GM13977 (cell line): ENCODE measurements around the gene ZNF148.
A peak's percentile ranks its signal among the peaks of the same experiment; 100 is the strongest.

ENCODE experiments used
- DNase-seq: peaks from one replicate; pipeline ENCODE4 v3.0.0; 2012; ENCODE audit warnings: low spot score
- in situ Hi-C: fragments of 300-500 bp; cut with MboI; formaldehyde crosslinking; loops from one replicate; pipeline ENCODE4 v1.12.0; 2022; ENCODE audit warnings: low sequenced_read_pairs, low pct_unique_long_range_greater_than_20kb, mixed read lengths, inconsistent platforms; ENCODE audit not compliant: unreplicated experiment
- TF ChIP-seq, protein P1 (sequence below): IDR thresholded peaks from 2 replicates; pipeline ENCODE4 v1.5.1; 2012; ENCODE audit warnings: mild to moderate bottlenecking, control low read depth; ENCODE audit not compliant: insufficient read depth; ENCODE audit errors: extremely low read depth, missing control alignments

ZNF148 gene

DNA sequence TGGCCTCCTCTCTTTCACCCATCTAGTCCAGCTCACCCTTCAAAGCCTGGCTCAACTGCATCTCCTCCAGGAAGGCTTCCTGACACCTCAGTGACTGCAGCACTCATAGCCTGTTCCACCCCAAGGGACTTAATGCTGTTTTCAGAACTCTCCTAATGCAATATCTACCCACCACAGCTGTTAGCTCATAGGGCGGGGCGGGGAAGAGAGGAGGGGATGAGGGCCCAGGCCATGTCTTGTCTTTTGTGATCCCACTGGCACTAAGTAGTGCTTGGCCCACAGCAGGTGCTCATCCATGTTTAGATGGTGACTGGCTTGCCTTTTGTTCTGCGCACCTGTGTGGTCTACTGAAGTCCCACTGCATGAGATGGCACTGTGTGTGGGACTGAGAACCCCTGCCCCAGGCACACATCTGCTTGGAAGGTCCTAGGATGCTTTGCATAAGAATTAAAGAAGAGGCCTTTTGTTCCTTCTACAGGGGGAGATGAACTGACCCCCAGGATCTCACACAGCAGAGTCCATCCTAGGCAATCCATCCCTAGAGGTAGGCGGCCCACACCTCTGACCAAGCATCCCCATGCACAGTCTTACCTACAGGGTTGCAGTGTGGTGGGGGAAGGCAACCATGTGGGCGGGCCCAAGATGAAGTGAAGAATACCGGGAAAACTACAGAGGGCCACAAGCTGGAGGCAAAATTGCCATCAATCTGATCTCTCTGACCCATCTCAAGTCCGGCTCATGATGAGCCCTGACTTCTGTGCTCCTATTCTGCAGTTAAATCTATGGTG is 185.6 kb downstream of the ZNF148 start:
- in situ Hi-C loops: no loop called here
- no peak for DNase-seq
- TF ChIP-seq, protein P1, sequence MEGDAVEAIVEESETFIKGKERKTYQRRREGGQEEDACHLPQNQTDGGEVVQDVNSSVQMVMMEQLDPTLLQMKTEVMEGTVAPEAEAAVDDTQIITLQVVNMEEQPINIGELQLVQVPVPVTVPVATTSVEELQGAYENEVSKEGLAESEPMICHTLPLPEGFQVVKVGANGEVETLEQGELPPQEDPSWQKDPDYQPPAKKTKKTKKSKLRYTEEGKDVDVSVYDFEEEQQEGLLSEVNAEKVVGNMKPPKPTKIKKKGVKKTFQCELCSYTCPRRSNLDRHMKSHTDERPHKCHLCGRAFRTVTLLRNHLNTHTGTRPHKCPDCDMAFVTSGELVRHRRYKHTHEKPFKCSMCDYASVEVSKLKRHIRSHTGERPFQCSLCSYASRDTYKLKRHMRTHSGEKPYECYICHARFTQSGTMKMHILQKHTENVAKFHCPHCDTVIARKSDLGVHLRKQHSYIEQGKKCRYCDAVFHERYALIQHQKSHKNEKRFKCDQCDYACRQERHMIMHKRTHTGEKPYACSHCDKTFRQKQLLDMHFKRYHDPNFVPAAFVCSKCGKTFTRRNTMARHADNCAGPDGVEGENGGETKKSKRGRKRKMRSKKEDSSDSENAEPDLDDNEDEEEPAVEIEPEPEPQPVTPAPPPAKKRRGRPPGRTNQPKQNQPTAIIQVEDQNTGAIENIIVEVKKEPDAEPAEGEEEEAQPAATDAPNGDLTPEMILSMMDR: no peak

DNA sequence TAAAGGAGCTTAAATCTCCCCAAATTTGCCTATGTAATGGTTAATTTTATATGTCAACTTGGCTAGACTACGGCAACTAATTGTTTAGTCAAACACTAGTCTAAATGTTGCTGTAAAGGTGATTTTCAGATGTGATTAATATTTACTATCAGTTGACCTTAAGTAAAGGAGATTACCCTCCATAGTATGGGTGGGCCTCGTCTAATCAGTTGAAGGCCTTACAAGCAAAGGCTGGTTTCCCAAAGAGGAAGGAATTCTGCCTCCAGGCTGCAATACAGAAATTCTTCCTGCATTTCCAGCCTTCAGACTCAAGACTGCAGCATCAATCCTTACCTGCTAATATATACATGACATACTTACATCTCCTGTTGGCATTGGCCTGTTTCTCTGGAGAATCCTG is 186.2 kb downstream of the ZNF148 start:
- TF ChIP-seq, protein P1: no peak
- no peak for DNase-seq
- in situ Hi-C loops: no loop called here

DNA sequence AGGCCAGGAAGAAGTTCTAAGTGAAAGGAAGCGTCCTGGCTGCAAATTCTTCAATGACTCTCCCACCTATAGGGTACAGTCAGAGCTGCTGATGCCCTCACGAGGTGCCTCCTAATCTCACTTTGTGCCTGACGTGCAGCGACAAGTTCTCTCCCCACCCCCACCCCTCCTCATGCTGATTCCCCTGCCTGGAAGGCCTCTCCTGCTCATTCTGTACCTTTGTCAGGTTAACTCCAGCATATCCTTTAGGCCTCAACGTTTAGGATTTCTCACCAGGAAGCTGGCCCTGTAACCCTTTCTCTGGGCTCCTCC is 187.6 kb downstream of the ZNF148 start:
- TF ChIP-seq, protein P1: no peak
- in situ Hi-C loops: no loop called here
- DNase-seq: no peak

DNA sequence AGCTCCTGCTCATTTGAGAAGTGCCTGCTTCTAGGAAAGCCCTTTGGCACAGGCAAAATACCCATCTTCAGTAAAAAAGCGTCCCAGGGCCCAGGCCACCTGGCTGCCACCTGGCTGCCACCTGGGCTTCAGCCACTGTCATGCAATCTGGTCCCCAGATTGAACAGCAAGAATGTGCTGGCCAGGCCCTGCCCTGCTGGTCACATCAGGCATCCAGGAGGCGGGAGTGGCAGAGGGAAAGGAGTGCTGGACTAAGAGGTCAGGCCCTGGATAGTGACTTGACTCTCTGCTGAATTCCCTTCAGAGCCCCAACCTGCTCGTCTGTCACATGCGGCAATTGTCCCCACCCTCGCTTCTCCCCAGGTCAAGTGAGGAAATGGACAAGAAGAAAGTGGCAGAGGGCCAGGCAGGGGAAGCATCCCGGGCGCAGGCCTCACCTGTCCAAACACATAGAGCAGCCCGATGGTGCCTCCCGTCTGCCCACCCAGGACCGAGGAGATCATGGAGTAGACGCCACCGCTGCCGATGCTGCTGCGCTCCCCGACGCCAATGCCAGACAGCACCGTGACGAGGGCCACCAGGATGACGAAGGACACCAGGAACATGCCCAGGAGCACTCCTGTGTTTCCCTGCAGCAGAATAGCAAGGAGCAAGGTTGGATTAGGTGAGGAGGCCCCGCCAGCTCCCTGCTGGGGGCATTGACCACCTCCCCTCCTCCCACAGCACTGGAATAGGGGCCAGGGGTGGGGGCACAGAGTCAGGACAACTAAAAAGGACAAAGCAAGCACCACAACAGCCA is 188.1 kb downstream of the ZNF148 start:
- DNase-seq: no peak
- in situ Hi-C loops: no loop called here
- TF ChIP-seq, protein P1: no peak

DNA sequence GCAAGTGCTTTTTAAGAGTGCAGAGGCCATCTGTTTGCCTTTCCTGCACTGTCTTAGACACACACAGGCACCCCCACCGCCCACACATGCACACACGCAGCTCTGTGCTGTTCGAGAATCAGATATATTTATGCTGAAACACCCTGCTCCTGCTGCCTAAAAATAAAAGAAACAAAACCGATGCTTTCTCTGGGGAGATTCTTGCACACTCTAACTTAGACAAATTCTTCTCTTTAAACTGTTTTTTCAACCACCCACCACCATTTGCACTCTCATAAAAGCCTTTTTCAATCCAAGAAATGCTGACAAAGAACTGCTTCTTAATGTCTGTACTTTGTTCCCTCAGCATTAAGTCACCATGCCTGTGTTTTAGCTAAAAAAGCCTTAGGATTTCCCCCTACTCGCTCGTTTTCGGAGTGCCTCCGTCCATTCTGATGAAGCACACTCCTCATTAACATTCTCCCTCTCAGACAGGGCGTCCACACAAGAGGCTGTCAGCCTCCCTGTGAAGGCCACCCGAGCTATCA is 188.8 kb downstream of the ZNF148 start:
- TF ChIP-seq, protein P1: no peak

DNA sequence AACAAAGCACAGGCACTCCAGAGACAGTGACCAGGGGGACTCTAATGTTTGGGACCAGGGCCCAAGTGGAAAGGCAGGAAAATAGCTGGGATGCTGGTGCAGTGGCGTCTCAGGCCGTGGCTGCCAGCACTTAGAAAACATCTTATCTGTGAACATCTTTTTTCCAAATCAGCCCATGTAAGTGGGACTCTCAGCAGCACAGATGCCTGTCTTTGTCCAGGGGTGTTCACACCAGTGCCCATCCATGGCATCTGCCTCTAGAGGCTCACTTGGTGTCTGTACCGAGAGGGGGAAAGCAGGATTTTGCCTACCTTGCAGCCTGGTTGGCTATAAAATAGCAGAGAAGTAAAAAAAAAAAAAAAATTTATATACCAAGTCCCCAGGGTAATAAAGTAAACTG is 189.3 kb downstream of the ZNF148 start:
- in situ Hi-C loops: no loop called here
- no peak for DNase-seq
- TF ChIP-seq, protein P1: no peak

More for the DNA sequence above, 188.8 kb downstream of the ZNF148 start:
- DNase-seq: peak; percentile 77
- in situ Hi-C loops: no loop called here
